GM18861 (cell line): ENCODE results near the gene TTC39B.
"Not testable (repeated sequence)": the region's sequence is repeated elsewhere in the genome, so short reads cannot be mapped to it uniquely, and the experiment has no call there.

ENCODE experiments used
- ATAC-seq: cut with Tn5 transposase; IDR thresholded peaks from one replicate; pipeline ENCODE4 v1.9.1; 2021; ENCODE audit not compliant: unreplicated experiment

The TTC39B gene

GRCh38 chr9:15306757-15307522, at the start of gene TTC39B:
TSS of gene TTC39B (minus strand) at chr9:15307216. CDS start at chr9:15307125, 91 bp downstream.
- peak; percentile 94 for ATAC-seq

- no peak for ATAC-seq
These were observed 48.7 kb upstream of the TTC39B start for GRCh38 chr9:15355669-15356068.

- ATAC-seq, result no peak
These were observed 47.7 kb upstream of the TTC39B start for GRCh38 chr9:15354713-15355112.

- ATAC-seq, result no peak
These were observed 46.9 kb upstream of the TTC39B start for GRCh38 chr9:15353892-15354291.

GRCh38 chr9:15352306-15352705, 45.3 kb upstream of the TTC39B start:
- no peak for ATAC-seq

GRCh38 chr9:15349892-15350761, 43.1 kb upstream of the TTC39B start:
- no peak for ATAC-seq

- no peak for ATAC-seq
These were observed 39.8 kb upstream of the TTC39B start for GRCh38 chr9:15346837-15347236.

- ATAC-seq, result no peak
These were observed 37.2 kb upstream of the TTC39B start for GRCh38 chr9:15344191-15344590.

GRCh38 chr9:15333376-15333881, 26.4 kb upstream of the TTC39B start:
- no peak for ATAC-seq

GRCh38 chr9:15332939-15333338, 25.9 kb upstream of the TTC39B start:
- ATAC-seq, result no peak

GRCh38 chr9:15329539-15330109, 22.6 kb upstream of the TTC39B start:
- ATAC-seq, result no peak

- no peak for ATAC-seq
These were observed 21.9 kb upstream of the TTC39B start for GRCh38 chr9:15328946-15329345.

GRCh38 chr9:15322695-15323094, 15.7 kb upstream of the TTC39B start:
- ATAC-seq, result not testable (repeated sequence)

GRCh38 chr9:15319661-15320060, 12.6 kb upstream of the TTC39B start:
- ATAC-seq, result not testable (repeated sequence)

GRCh38 chr9:15317836-15318235, 10.8 kb upstream of the TTC39B start:
- no peak for ATAC-seq

GRCh38 chr9:15311607-15312006, 4.6 kb upstream of the TTC39B start:
- ATAC-seq, result no peak

- ATAC-seq, result no peak
These were observed 3.3 kb upstream of the TTC39B start for GRCh38 chr9:15310107-15310850.

- no peak for ATAC-seq
These were observed 1.5 kb upstream of the TTC39B start for GRCh38 chr9:15308511-15308910.

- ATAC-seq, result peak; percentile 14
These were observed 466 bp upstream of the TTC39B start for GRCh38 chr9:15307523-15307841.

- ATAC-seq, result no peak
These were observed 804 bp downstream of the TTC39B start for GRCh38 chr9:15306068-15306756.
